Spleen (tissue), 11 donors: ENCODE results near the gene ZNF598. TPM values are rescaled to one million over a fixed set of nuclear protein-coding genes. Genes with fewer than 3 reads are reported as not detected.

Experiments used
- DNase-seq: peaks from one replicate; pipeline ENCODE4 v3.0.0-alpha.2; 2020
- H3K27ac ChIP-seq, 8 donors: fragments of 200-600 bp; sonication (generic) in 7 of 8; 1 replicate in 4 of 8; 2 replicates in 4 of 8; pipeline versions ENCODE4 v1.5.0 to v1.8.0; 2016 to 2021; ENCODE audit warnings: inconsistent platforms in 4 of 8, mild to moderate bottlenecking in 4 of 8, moderate library complexity in 1 of 8
- H3K27me3 ChIP-seq, 7 donors: fragments of 200-600 bp; sonication (generic) in 6 of 7; replicated peaks in 1 of 7; 1 replicate in 4 of 7; 2 replicates in 3 of 7; pipeline versions ENCODE4 v1.5.0 to v1.8.0; 2016 to 2021; ENCODE audit warnings: inconsistent platforms in 3 of 7, mild to moderate bottlenecking in 1 of 7
- H3K36me3 ChIP-seq, 6 donors: fragments of 200-600 bp; sonication (generic) in 5 of 6; 1 replicate in 4 of 6; 2 replicates in 2 of 6; pipeline versions ENCODE4 v1.5.0 to v1.8.0; 2016 to 2021; ENCODE audit warnings: inconsistent platforms in 2 of 6
- H3K4me1 ChIP-seq, 6 donors: fragments of 200-600 bp; sonication (generic) in 5 of 6; 1 replicate in 3 of 6; 2 replicates in 3 of 6; pipeline versions ENCODE4 v1.5.0 to v1.8.0; 2016 to 2021; ENCODE audit warnings: inconsistent platforms in 3 of 6
- H3K4me3 ChIP-seq, 8 donors: fragments of 200-600 bp; sonication (generic) in 7 of 8; 1 replicate in 4 of 8; 2 replicates in 4 of 8; pipeline versions ENCODE4 v1.5.0 to v1.8.0; 2016 to 2021; ENCODE audit warnings: inconsistent platforms in 4 of 8, mild to moderate bottlenecking in 4 of 8, moderate library complexity in 2 of 8
- H3K9me3 ChIP-seq, 8 donors: fragments of 200-600 bp; sonication (generic) in 7 of 8; 1 replicate in 4 of 8; 2 replicates in 4 of 8; pipeline versions ENCODE4 v1.5.0 to v1.8.0; 2016 to 2021; ENCODE audit warnings: inconsistent platforms in 4 of 8
- CTCF ChIP-seq, 11 experiments: fragments of 200-600 bp in 7 of 11; fragments of 450-650 bp in 4 of 11; sonication (generic) in 4 of 11; IDR thresholded peaks in 8 of 11; conservative IDR thresholded peaks in 3 of 11; 1 replicate in 7 of 11; 2 replicates in 4 of 11; pipeline versions ENCODE4 v1.4.0 to v1.8.0; 2016 to 2021; ENCODE audit warnings: antibody characterized with exemption in 11 of 11, inconsistent platforms in 4 of 11, mild to moderate bottlenecking in 1 of 11
- POLR2A ChIP-seq, 3 donors: fragments of 450-650 bp; IDR thresholded peaks; one replicate each; pipeline ENCODE4 v1.5.1; 2017; ENCODE audit warnings: antibody characterized with exemption in 3 of 3, mild to moderate bottlenecking in 1 of 3
- POLR2AphosphoS5 ChIP-seq, 3 donors: sonication (generic); formaldehyde crosslinking; IDR thresholded peaks; one replicate each; pipeline ENCODE4 v1.5.1; 2017; ENCODE audit warnings: antibody characterized with exemption in 3 of 3
- WGBS, 5 donors: extraction: QIAGEN DNeasy Blood & Tissue Kit in 3 of 5; methylation state at CpG; one replicate each; pipeline versions ENCODE4 v1.1.5 to v1.1.7; 2013 to 2018; 5-methylcytosine and 5-hydroxymethylcytosine counted together
- intact Hi-C: fragments of 100-400 bp; cut with DNase I; formaldehyde crosslinking; loops from one replicate; pipeline ENCODE4 v1.15.0; 2023; ENCODE audit warnings: low total_unique reads
- polyA plus RNA-seq, 3 donors: library from polyadenylated mRNA; stranded (reverse); fragments of 200-250 nt; gene quantifications; one replicate each; pipeline ENCODE4 v1.2.1, GENCODE V29; 2013
- small RNA-seq, 4 donors: library from RNA; depleted of rRNA; stranded (forward); fragments of <200 nt; gene quantifications; one replicate each; pipeline ENCODE3, GENCODE V24; 2016
- total RNA-seq, 7 donors: library from RNA; depleted of rRNA in 3 of 7; stranded (reverse); fragments of >200 nt in 3 of 7; fragmentation: NEBNext Ultra II Directional in 4 of 7; extraction: Animal tissue kit (Norgen Biotek cat#: 25700) in 4 of 7; gene quantifications; one replicate each; pipeline versions ENCODE4 v1.1.0 to v1.2.1, GENCODE V29; 2016 to 2021
- donor health status: healthy with polysubstance abuse.
- donor health status: DM: no; HTN: no; CAD: no; lungs with moderate emphysema.
- donor health status: DM: no; HTN: no; CAD: no.
- donor health status: Bipolar disorder and iron deficiency.
- donor health status: healthy.
- donor health status: DM: no; HTN: no; CAD: no.
- donor health status: DM: yes; HTN: yes; CAD: no.

Gene ZNF598
- total and polyA plus RNA-seq, 10 donors = 21.8 to 56.2 (median 42.0) TPM

- WGBS, 5 donors = 83 to 90% (median 88%) methylated on average over 22 of the region's 22 CpGs
- no peak overlapping the region for H3K4me3 ChIP-seq
- H3K27ac ChIP-seq = no peak overlapping the region
- no peak for TF ChIP-seq CTCF (IDR thresholded peaks at IDR 0.05 in 8 of 11, conservative IDR thresholded peaks at IDR 0.05 in 3 of 11)
- no peak for TF ChIP-seq POLR2A (IDR thresholded peaks at IDR 0.05)
- no peak for TF ChIP-seq POLR2AphosphoS5 (IDR thresholded peaks at IDR 0.05)
- peaks cover 0 to 5% (median 2%) of the 10 kb centered on the region in 6 donors for H3K4me1 ChIP-seq
- H3K9me3 ChIP-seq = no peaks in the 10 kb centered on the region
- H3K36me3 ChIP-seq = no peaks in the 10 kb centered on the region
- peak; percentile 69 for DNase-seq
- intact Hi-C loops = no loop called here
- H3K27me3 ChIP-seq = peaks cover 0 to 10% (median 0%) of the 10 kb centered on the region in 7 donors
Measured at GRCh38 chr16:1953734-1954133, 55.9 kb downstream of the ZNF598 start.

- Histone ChIP-seq H3K9me3 (no peaks in the 10 kb centered on the region), H3K27me3 (peaks cover 0 to 10% (median 0%) of the 10 kb centered on the region in 7 donors), H3K4me3 (no peak overlapping the region), H3K4me1 (no peaks in the 10 kb centered on the region), H3K36me3 (no peaks in the 10 kb centered on the region), H3K27ac (no peak overlapping the region)
- DNase-seq = no peak
- TF ChIP-seq CTCF (IDR thresholded peaks at IDR 0.05 in 8 of 11, conservative IDR thresholded peaks at IDR 0.05 in 3 of 11) (no peak), POLR2A (IDR thresholded peaks at IDR 0.05) (no peak), POLR2AphosphoS5 (IDR thresholded peaks at IDR 0.05) (no peak)
- intact Hi-C loops = no loop called here
- WGBS, 5 donors = 77 to 89% (median 88%) methylated on average over 6 to 19 of the region's 19 CpGs
Measured at GRCh38 chr16:1950559-1950958, 59.1 kb downstream of the ZNF598 start.

GRCh38 chr16:1950047-1950446, 59.6 kb downstream of the ZNF598 start:
- Histone ChIP-seq H3K27ac (no peak overlapping the region), H3K4me3 (no peak overlapping the region), H3K9me3 (no peaks in the 10 kb centered on the region), H3K4me1 (no peaks in the 10 kb centered on the region), H3K27me3 (peaks cover 0 to 9% (median 0%) of the 10 kb centered on the region in 7 donors), H3K36me3 (no peaks in the 10 kb centered on the region)
- WGBS, 5 donors = 72 to 85% (median 76%) methylated on average over 7 of the region's 7 CpGs
- intact Hi-C loops = no loop called here
- no peak for TF ChIP-seq CTCF (IDR thresholded peaks at IDR 0.05 in 8 of 11, conservative IDR thresholded peaks at IDR 0.05 in 3 of 11)
- TF ChIP-seq POLR2A (IDR thresholded peaks at IDR 0.05) = no peak
- no peak for TF ChIP-seq POLR2AphosphoS5 (IDR thresholded peaks at IDR 0.05)
- no peak for DNase-seq

GRCh38 chr16:1949507-1949906, 60.1 kb downstream of the ZNF598 start:
- H3K27me3 ChIP-seq = peaks cover 0 to 4% (median 0%) of the 10 kb centered on the region in 7 donors
- TF ChIP-seq POLR2A (IDR thresholded peaks at IDR 0.05) (no peak), POLR2AphosphoS5 (IDR thresholded peaks at IDR 0.05) (no peak), CTCF (IDR thresholded peaks at IDR 0.05 in 8 of 11, conservative IDR thresholded peaks at IDR 0.05 in 3 of 11) (no peak)
- H3K9me3 ChIP-seq = no peaks in the 10 kb centered on the region
- DNase-seq = no peak
- H3K36me3 ChIP-seq = no peaks in the 10 kb centered on the region
- no peaks in the 10 kb centered on the region for H3K4me1 ChIP-seq
- H3K27ac ChIP-seq = no peak overlapping the region
- intact Hi-C loops = no loop called here
- 91 to 97% (median 95%) methylated on average over 10 to 11 of the region's 11 CpGs for WGBS, 5 donors
- H3K4me3 ChIP-seq = no peak overlapping the region

Small RNA genes lying within 50 kb of the gene (small RNA-seq; reads per million reads assigned to genes)
- gene AC005363.2 (0 to 0.27 (median 0.04) reads per million in 4 donors), gene RN7SL219P (0 reads per million in 4 donors), gene SNORA10 (0 reads per million in 4 donors), gene SNORA64 (0 reads per million in 4 donors)

Other genes with a start within 250 kb of the ZNF598 start
Only the 30 nearest of the 33 such genes appear.
- gene MRPS34, start 236.7 kb downstream of the ZNF598 start, total RNA-seq = 10 to 100 TPM; 49.9 to 66.8 (median 62.3) TPM
- gene MRPS34, start 236.7 kb downstream of the ZNF598 start, polyA plus RNA-seq = 100 to 1,000 TPM; 133 to 157 (median 134) TPM
- gene SPSB3, start 227.2 kb downstream of the ZNF598 start, total RNA-seq = 100 to 1,000 TPM in 2 of 7 donors, 10 to 100 TPM in 5; 41.4 to 114 (median 65.3) TPM
- 100 to 1,000 TPM; 111 to 266 (median 204) TPM for gene SPSB3, start 227.2 kb downstream of the ZNF598 start, polyA plus RNA-seq
- 100 to 1,000 TPM in 1 of 7 donors, 10 to 100 TPM in 6; 37.5 to 103 (median 44.6) TPM for gene NUBP2, start 226.9 kb downstream of the ZNF598 start, total RNA-seq
- 10 to 100 TPM; 61.9 to 84.3 (median 79.3) TPM for gene NUBP2, start 226.9 kb downstream of the ZNF598 start, polyA plus RNA-seq
- gene IGFALS, start 216.1 kb downstream of the ZNF598 start, total RNA-seq = under 1 TPM in 5 of 7 donors, not detected in 2; 0.21 to 0.63 (median 0.39) TPM
- under 1 TPM; 0.14 to 0.19 (median 0.17) TPM for gene IGFALS, start 216.1 kb downstream of the ZNF598 start, polyA plus RNA-seq
- gene HAGH, start 183.0 kb downstream of the ZNF598 start, total RNA-seq = 10 to 100 TPM; 42.4 to 60.4 (median 49.1) TPM
- gene HAGH, start 183.0 kb downstream of the ZNF598 start, polyA plus RNA-seq = 10 to 100 TPM; 33.6 to 76.6 (median 41.0) TPM
- gene FAHD1, start 182.6 kb downstream of the ZNF598 start, total RNA-seq = 10 to 100 TPM in 6 of 7 donors, 1 to 10 TPM in 1; 9.5 to 34.9 (median 17.7) TPM
- gene FAHD1, start 182.6 kb downstream of the ZNF598 start, polyA plus RNA-seq = 10 to 100 TPM; 13.8 to 23.1 (median 15.4) TPM
- not detected for gene MEIOB, start 137.7 kb downstream of the ZNF598 start, total RNA-seq
- gene MEIOB, start 137.7 kb downstream of the ZNF598 start, polyA plus RNA-seq = not detected
- gene HS3ST6, start 91.4 kb downstream of the ZNF598 start, total RNA-seq = under 1 TPM in 1 of 7 donors, not detected in 6; 0.20 TPM
- under 1 TPM in 1 of 3 donors, not detected in 2; 0.06 TPM for gene HS3ST6, start 91.4 kb downstream of the ZNF598 start, polyA plus RNA-seq
- gene MSRB1, start 66.6 kb downstream of the ZNF598 start, total RNA-seq = 100 to 1,000 TPM in 2 of 7 donors, 10 to 100 TPM in 5; 32.9 to 114 (median 60.4) TPM
- 10 to 100 TPM; 31.1 to 62.0 (median 31.3) TPM for gene MSRB1, start 66.6 kb downstream of the ZNF598 start, polyA plus RNA-seq
- gene RPL3L, start 55.1 kb downstream of the ZNF598 start, total RNA-seq = not detected
- under 1 TPM in 1 of 3 donors, not detected in 2; 0.03 TPM for gene RPL3L, start 55.1 kb downstream of the ZNF598 start, polyA plus RNA-seq
- gene NDUFB10, start 50.3 kb downstream of the ZNF598 start, total RNA-seq = 100 to 1,000 TPM in 3 of 7 donors, 10 to 100 TPM in 4; 69.3 to 225 (median 87.4) TPM
- 100 to 1,000 TPM; 155 to 162 (median 159) TPM for gene NDUFB10, start 50.3 kb downstream of the ZNF598 start, polyA plus RNA-seq
- 1,000 to 10,000 TPM; 1,930 to 2,450 (median 2,233) TPM for gene RPS2, start 45.0 kb downstream of the ZNF598 start, total RNA-seq
- 1,000 to 10,000 TPM; 3,942 to 6,006 (median 5,765) TPM for gene RPS2, start 45.0 kb downstream of the ZNF598 start, polyA plus RNA-seq
- gene RNF151, start 43.0 kb downstream of the ZNF598 start, total RNA-seq = not detected
- under 1 TPM; 0.16 to 0.26 (median 0.17) TPM for gene RNF151, start 43.0 kb downstream of the ZNF598 start, polyA plus RNA-seq
- gene TBL3, start 37.8 kb downstream of the ZNF598 start, total RNA-seq = 10 to 100 TPM; 20.6 to 33.0 (median 27.0) TPM
- gene TBL3, start 37.8 kb downstream of the ZNF598 start, polyA plus RNA-seq = 10 to 100 TPM; 40.6 to 54.2 (median 46.8) TPM
- gene NOXO1, start 28.4 kb downstream of the ZNF598 start, total RNA-seq = 1 to 10 TPM in 1 of 7 donors, under 1 TPM in 2, not detected in 4; 0.30 to 1.4 (median 0.49) TPM
- 1 to 10 TPM in 1 of 3 donors, under 1 TPM in 2; 0.68 to 1.3 (median 0.96) TPM for gene NOXO1, start 28.4 kb downstream of the ZNF598 start, polyA plus RNA-seq
- 10 to 100 TPM in 6 of 7 donors, 1 to 10 TPM in 1; 9.6 to 23.3 (median 20.5) TPM for gene GFER, start 25.6 kb downstream of the ZNF598 start, total RNA-seq
- 10 to 100 TPM; 28.5 to 36.0 (median 34.9) TPM for gene GFER, start 25.6 kb downstream of the ZNF598 start, polyA plus RNA-seq
- gene SYNGR3, start 19.9 kb downstream of the ZNF598 start, total RNA-seq = 10 to 100 TPM in 1 of 7 donors, 1 to 10 TPM in 5, under 1 TPM in 1; 0.85 to 11.4 (median 2.6) TPM
- 1 to 10 TPM; 1.8 to 3.0 (median 3.0) TPM for gene SYNGR3, start 19.9 kb downstream of the ZNF598 start, polyA plus RNA-seq
- 1 to 10 TPM in 1 of 7 donors, under 1 TPM in 3, not detected in 3; 0.51 to 1.9 (median 0.89) TPM for gene NPW, start 10.0 kb upstream of the ZNF598 start, total RNA-seq
- gene NPW, start 10.0 kb upstream of the ZNF598 start, polyA plus RNA-seq = 1 to 10 TPM in 2 of 3 donors, under 1 TPM in 1; 0.30 to 2.5 (median 2.3) TPM
- gene NHERF2, start 17.1 kb upstream of the ZNF598 start, total RNA-seq = 100 to 1,000 TPM in 4 of 7 donors, 10 to 100 TPM in 3; 62.4 to 179 (median 126) TPM
- 100 to 1,000 TPM in 1 of 3 donors, 10 to 100 TPM in 2; 64.6 to 218 (median 71.2) TPM for gene NHERF2, start 17.1 kb upstream of the ZNF598 start, polyA plus RNA-seq
- 10 to 100 TPM in 6 of 7 donors, 1 to 10 TPM in 1; 9.6 to 29.6 (median 20.0) TPM for gene NTHL1, start 38.0 kb upstream of the ZNF598 start, total RNA-seq
- 10 to 100 TPM; 31.3 to 52.1 (median 37.0) TPM for gene NTHL1, start 38.0 kb upstream of the ZNF598 start, polyA plus RNA-seq
- gene TSC2, start 38.2 kb upstream of the ZNF598 start, total RNA-seq = 100 to 1,000 TPM in 4 of 7 donors, 10 to 100 TPM in 3; 63.8 to 185 (median 103) TPM
- 10 to 100 TPM; 20.7 to 82.0 (median 53.3) TPM for gene TSC2, start 38.2 kb upstream of the ZNF598 start, polyA plus RNA-seq
- 100 to 1,000 TPM in 2 of 7 donors, 10 to 100 TPM in 5; 64.0 to 124 (median 95.3) TPM for gene PKD1, start 126.1 kb upstream of the ZNF598 start, total RNA-seq
- 10 to 100 TPM; 14.0 to 60.9 (median 18.5) TPM for gene PKD1, start 126.1 kb upstream of the ZNF598 start, polyA plus RNA-seq
- gene RAB26, start 138.8 kb upstream of the ZNF598 start, total RNA-seq = 1 to 10 TPM in 4 of 7 donors, under 1 TPM in 2, not detected in 1; 0.26 to 7.9 (median 1.2) TPM
- gene RAB26, start 138.8 kb upstream of the ZNF598 start, polyA plus RNA-seq = 1 to 10 TPM in 2 of 3 donors, under 1 TPM in 1; 0.91 to 1.5 (median 1.4) TPM
- gene TRAF7, start 146.0 kb upstream of the ZNF598 start, total RNA-seq = 10 to 100 TPM; 41.5 to 63.9 (median 50.9) TPM
- 10 to 100 TPM; 22.0 to 37.6 (median 23.3) TPM for gene TRAF7, start 146.0 kb upstream of the ZNF598 start, polyA plus RNA-seq
- gene CASKIN1, start 186.8 kb upstream of the ZNF598 start, total RNA-seq = not detected
- gene CASKIN1, start 186.8 kb upstream of the ZNF598 start, polyA plus RNA-seq = under 1 TPM; 0.24 to 0.32 (median 0.30) TPM
- gene MLST8, start 195.6 kb upstream of the ZNF598 start, total RNA-seq = 10 to 100 TPM; 25.0 to 50.0 (median 30.4) TPM
- 10 to 100 TPM; 40.6 to 61.7 (median 51.3) TPM for gene MLST8, start 195.6 kb upstream of the ZNF598 start, polyA plus RNA-seq
- gene BRICD5, start 201.0 kb upstream of the ZNF598 start, total RNA-seq = 10 to 100 TPM in 2 of 7 donors, 1 to 10 TPM in 5; 3.5 to 12.8 (median 8.6) TPM
- gene BRICD5, start 201.0 kb upstream of the ZNF598 start, polyA plus RNA-seq = 10 to 100 TPM; 18.2 to 40.2 (median 18.9) TPM
- 10 to 100 TPM in 6 of 7 donors, 1 to 10 TPM in 1; 9.4 to 20.2 (median 14.1) TPM for gene PGP, start 205.0 kb upstream of the ZNF598 start, total RNA-seq
- 10 to 100 TPM in 2 of 3 donors, 1 to 10 TPM in 1; 9.3 to 16.6 (median 12.4) TPM for gene PGP, start 205.0 kb upstream of the ZNF598 start, polyA plus RNA-seq
- gene E4F1, start 213.8 kb upstream of the ZNF598 start, total RNA-seq = 10 to 100 TPM; 22.7 to 41.4 (median 26.7) TPM
- gene E4F1, start 213.8 kb upstream of the ZNF598 start, polyA plus RNA-seq = 10 to 100 TPM; 20.8 to 41.0 (median 38.4) TPM
- gene DNASE1L2, start 226.6 kb upstream of the ZNF598 start, total RNA-seq = 1 to 10 TPM in 4 of 7 donors, under 1 TPM in 3; 0.72 to 1.7 (median 1.3) TPM
- gene DNASE1L2, start 226.6 kb upstream of the ZNF598 start, polyA plus RNA-seq = 1 to 10 TPM in 2 of 3 donors, under 1 TPM in 1; 0.59 to 2.2 (median 1.2) TPM